ENCODE data around the gene KCNE2. TPM values are rescaled to one million over a fixed set of nuclear protein-coding genes. Genes with fewer than 3 reads are reported as not detected.

Gene KCNE2
- total RNA-seq = not detected

- TF ChIP-seq POLR2A (IDR thresholded peaks at IDR 0.05) (no peak), CTCF (IDR thresholded peaks at IDR 0.05) (no peak)
- H3K4me3 ChIP-seq (ENCODE audit: low read depth, poor library complexity, severe bottlenecking) = no peak within 1 kb of the TSS
- intact Hi-C loops (cut with DNase I; ENCODE audit: low total_unique reads) = no loop called here
- 51 to 67% methylated on average over 3 of the region's 3 CpGs for WGBS, 2 donors
- DNase-seq (ENCODE audit: low spot score in 2 of 2) = no peak
These were observed at the start of gene KCNE2 for GRCh38 chr21:34363733-34364132. Gene KCNE2 (plus strand): TSS chr21:34364006. CDS start chr21:34370479, 6,473 bp downstream.

- WGBS, 2 donors = 95 to 96% methylated on average over 3 of the region's 3 CpGs
- no peak for DNase-seq (ENCODE audit: low spot score in 2 of 2)
- intact Hi-C loops (cut with DNase I; ENCODE audit: low total_unique reads) = no loop called here
- TF ChIP-seq POLR2A (IDR thresholded peaks at IDR 0.05) (no peak), CTCF (IDR thresholded peaks at IDR 0.05) (no peak)
- H3K4me3 ChIP-seq (ENCODE audit: low read depth, poor library complexity, severe bottlenecking) = no peak overlapping the region
These were observed 44.2 kb upstream of the KCNE2 start for GRCh38 chr21:34319585-34319984.

- no peak for DNase-seq (ENCODE audit: low spot score in 2 of 2)
- H3K4me3 ChIP-seq (ENCODE audit: low read depth, poor library complexity, severe bottlenecking) = no peak overlapping the region
- 79 to 88% methylated on average over 4 of the region's 4 CpGs for WGBS, 2 donors
- TF ChIP-seq POLR2A (IDR thresholded peaks at IDR 0.05) = no peak
- no peak for TF ChIP-seq CTCF (IDR thresholded peaks at IDR 0.05)
- intact Hi-C loops (cut with DNase I; ENCODE audit: low total_unique reads) = no loop called here
These were observed 43.8 kb upstream of the KCNE2 start for GRCh38 chr21:34320011-34320410.

- peak in 1 of 2 donors; percentile 20 for DNase-seq (ENCODE audit: low spot score in 2 of 2)
- TF ChIP-seq POLR2A (IDR thresholded peaks at IDR 0.05) (no peak), CTCF (IDR thresholded peaks at IDR 0.05) (no peak)
- H3K4me3 ChIP-seq (ENCODE audit: low read depth, poor library complexity, severe bottlenecking) = no peak overlapping the region
- 97% methylated on average over 8 of the region's 8 CpGs for WGBS, 2 donors
- intact Hi-C loops (cut with DNase I; ENCODE audit: low total_unique reads) = no loop called here
These were observed 33.8 kb upstream of the KCNE2 start for GRCh38 chr21:34330055-34330454.

- no peak overlapping the region for H3K4me3 ChIP-seq (ENCODE audit: low read depth, poor library complexity, severe bottlenecking)
- WGBS, 2 donors = 80 to 85% methylated on average over 5 of the region's 5 CpGs
- TF ChIP-seq CTCF (IDR thresholded peaks at IDR 0.05) (no peak), POLR2A (IDR thresholded peaks at IDR 0.05) (no peak)
- intact Hi-C loops (cut with DNase I; ENCODE audit: low total_unique reads) = no loop called here
- DNase-seq (ENCODE audit: low spot score in 2 of 2) = no peak
These were observed 32.1 kb upstream of the KCNE2 start for GRCh38 chr21:34331726-34332125.

- TF ChIP-seq POLR2A (IDR thresholded peaks at IDR 0.05) = no peak
- TF ChIP-seq CTCF (IDR thresholded peaks at IDR 0.05) = no peak
- intact Hi-C loops (cut with DNase I; ENCODE audit: low total_unique reads) = no loop called here
- WGBS, 2 donors = 95 to 98% methylated on average over 6 of the region's 6 CpGs
- DNase-seq (ENCODE audit: low spot score in 2 of 2) = no peak
- no peak overlapping the region for H3K4me3 ChIP-seq (ENCODE audit: low read depth, poor library complexity, severe bottlenecking)
These were observed 31.5 kb upstream of the KCNE2 start for GRCh38 chr21:34332347-34332746.

All from lower leg skin (tissue), 4 donors.